Measurements from ENCODE around the gene ZNF496.

DNA sequence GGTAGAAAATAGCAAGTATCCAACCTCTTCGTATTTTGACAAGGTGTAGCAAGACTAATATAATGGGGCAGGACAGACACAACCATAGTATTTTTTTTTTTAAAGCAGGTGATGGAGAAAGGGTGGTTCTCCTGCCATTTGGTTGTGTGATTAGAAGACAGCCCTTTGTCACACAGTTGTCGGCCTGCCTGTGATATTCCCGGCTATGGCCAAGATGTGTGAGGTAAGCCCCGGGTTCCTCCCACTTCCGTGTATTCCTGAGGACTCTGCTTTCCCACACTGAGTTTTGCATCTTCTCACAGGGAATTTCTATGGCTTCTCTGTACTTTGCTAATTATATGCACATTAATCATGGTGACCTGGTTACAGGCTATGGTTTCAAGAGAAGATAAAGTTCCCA, 35.9 kb downstream of the ZNF496 start:
- TF ChIP-seq, protein P1, sequence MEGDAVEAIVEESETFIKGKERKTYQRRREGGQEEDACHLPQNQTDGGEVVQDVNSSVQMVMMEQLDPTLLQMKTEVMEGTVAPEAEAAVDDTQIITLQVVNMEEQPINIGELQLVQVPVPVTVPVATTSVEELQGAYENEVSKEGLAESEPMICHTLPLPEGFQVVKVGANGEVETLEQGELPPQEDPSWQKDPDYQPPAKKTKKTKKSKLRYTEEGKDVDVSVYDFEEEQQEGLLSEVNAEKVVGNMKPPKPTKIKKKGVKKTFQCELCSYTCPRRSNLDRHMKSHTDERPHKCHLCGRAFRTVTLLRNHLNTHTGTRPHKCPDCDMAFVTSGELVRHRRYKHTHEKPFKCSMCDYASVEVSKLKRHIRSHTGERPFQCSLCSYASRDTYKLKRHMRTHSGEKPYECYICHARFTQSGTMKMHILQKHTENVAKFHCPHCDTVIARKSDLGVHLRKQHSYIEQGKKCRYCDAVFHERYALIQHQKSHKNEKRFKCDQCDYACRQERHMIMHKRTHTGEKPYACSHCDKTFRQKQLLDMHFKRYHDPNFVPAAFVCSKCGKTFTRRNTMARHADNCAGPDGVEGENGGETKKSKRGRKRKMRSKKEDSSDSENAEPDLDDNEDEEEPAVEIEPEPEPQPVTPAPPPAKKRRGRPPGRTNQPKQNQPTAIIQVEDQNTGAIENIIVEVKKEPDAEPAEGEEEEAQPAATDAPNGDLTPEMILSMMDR (IDR thresholded peaks at IDR 0.05 in 4 of 5, conservative IDR thresholded peaks at IDR 0.05 in 1 of 5), result no peak
- TF ChIP-seq POLR2A (IDR thresholded peaks at IDR 0.05), result no peak

Data from gastrocnemius medialis (tissue), 4 donors.